ENCODE results near the gene NRP1. TPM values are rescaled to one million over a fixed set of nuclear protein-coding genes. Genes with fewer than 3 reads are reported as not detected.

NRP1 gene
- polyA plus RNA-seq, 2 of the 4 experiments (the other 2 are of a cell fraction), result 121 to 259 TPM

GRCh38 chr10:33363106-33363505, 28.6 kb upstream of the NRP1 start:
- POLR2A ChIA-PET, result no interaction called here
- DNase-seq (ENCODE audit: low read depth in 1 of 2, low spot score in 1 of 2) (no peak), FAIRE-seq (no peak), ATAC-seq (no peak)
- Histone ChIP-seq H3K4me2 (no peak overlapping the region), H3K4me3 (no peak overlapping the region), H3K27ac (no peak overlapping the region), H3K4me1 (peaks cover 14% of the 10 kb centered on the region; the same call in 2 of the 3 replicates), H3K9me3 (peaks cover 19% of the 10 kb centered on the region)
- TF ChIP-seq CEBPB (IDR thresholded peaks at IDR 0.05), result no peak
- no peak for TF ChIP-seq JUN (IDR thresholded peaks at IDR 0.05)
- TF ChIP-seq PBX3 (IDR thresholded peaks at IDR 0.05), result no peak
- TF ChIP-seq PHF8 (IDR thresholded peaks at IDR 0.05; ENCODE audit: borderline replicate concordance, low read depth), result no peak
- no peak for TF ChIP-seq BHLHE40 (IDR thresholded peaks at IDR 0.05; ENCODE audit: low read depth, low read length)
- no peak for TF ChIP-seq ATOH8 (CRISPR knock-in tag; IDR thresholded peaks at IDR 0.05; ENCODE audit: low read depth)
- CTCF ChIA-PET, result no interaction called here

- TF ChIP-seq KDM1A (IDR thresholded peaks at IDR 0.05; ENCODE audit: low read depth), result no peak
- no peak for TF ChIP-seq MAZ (IDR thresholded peaks at IDR 0.05; ENCODE audit: borderline replicate concordance, low read depth, low read length)
- no peak for TF ChIP-seq USF2 (IDR thresholded peaks at IDR 0.05)
- no peak for TF ChIP-seq PBX3 (IDR thresholded peaks at IDR 0.05)
- TF ChIP-seq ZC3H11A (IDR thresholded peaks at IDR 0.05), result no peak
- no peak for TF ChIP-seq FOSL2 (IDR thresholded peaks at IDR 0.05)
- no peak for TF ChIP-seq FOSL2 (CRISPR knock-in tag; IDR thresholded peaks at IDR 0.05)
- H3K9me3 ChIP-seq, result no peaks in the 10 kb centered on the region
- no peak overlapping the region for H3K4me2 ChIP-seq
- no peaks in the 10 kb centered on the region for H3K4me1 ChIP-seq
- ChIA-PET POLR2A (no interaction called here), CTCF (interaction anchor here (1.3 kb wide), 1 partner anchor 12 kb away, joined by 3 read pairs; no protein-coding TSS in a partner anchor)
- ATAC-seq (no peak), DNase-seq (ENCODE audit: low read depth in 1 of 2, low spot score in 1 of 2) (no peak), FAIRE-seq (no peak)
- H3K4me3 ChIP-seq, result no peak overlapping the region
- H3K27ac ChIP-seq, result no peak overlapping the region
- 39% methylated on average over 4 of the region's 4 CpGs for WGBS (ENCODE audit: missing lambda C conversion rate)
Measured at GRCh38 chr10:33358016-33358415, 23.5 kb upstream of the NRP1 start.

- H3K4me1 ChIP-seq, result peaks cover 12% of the 10 kb centered on the region; the same call in 2 of the 3 replicates
- 62% methylated on average over 2 of the region's 2 CpGs for WGBS (ENCODE audit: missing lambda C conversion rate)
- no peak overlapping the region for H3K27ac ChIP-seq
- DNase-seq (ENCODE audit: low read depth in 1 of 2, low spot score in 1 of 2), result no peak
- H3K4me3 ChIP-seq, result no peak overlapping the region
- ChIA-PET CTCF (no interaction called here), POLR2A (no interaction called here)
- no peak overlapping the region for H3K4me2 ChIP-seq
- no peaks in the 10 kb centered on the region for H3K9me3 ChIP-seq
- no peak for FAIRE-seq
- no peak for ATAC-seq
- TF ChIP-seq NFE2L2 (conservative IDR thresholded peaks at IDR 0.05; ENCODE audit: low read length) (no peak), CBX2 (IDR thresholded peaks at IDR 0.05; ENCODE audit: borderline replicate concordance, low read depth) (no peak), SREBF2 (IDR thresholded peaks at IDR 0.05) (no peak), RFX5 (IDR thresholded peaks at IDR 0.05) (no peak), POLR2A (IDR thresholded peaks at IDR 0.05; ENCODE audit: low read length) (no peak), ELK1 (IDR thresholded peaks at IDR 0.05; ENCODE audit: low read depth, low read length) (no peak), NPAS2 (CRISPR knock-in tag; IDR thresholded peaks at IDR 0.05; ENCODE audit: borderline replicate concordance) (no peak)
Measured at GRCh38 chr10:33355274-33355673, 20.8 kb upstream of the NRP1 start.
